ENCODE data around the gene SF3A2.

The SF3A2 gene

GRCh38 chr19:2291185-2291751, 54.6 kb downstream of the SF3A2 start:
- DNase-seq (ENCODE audit: low spot score), result no peak

DNA sequence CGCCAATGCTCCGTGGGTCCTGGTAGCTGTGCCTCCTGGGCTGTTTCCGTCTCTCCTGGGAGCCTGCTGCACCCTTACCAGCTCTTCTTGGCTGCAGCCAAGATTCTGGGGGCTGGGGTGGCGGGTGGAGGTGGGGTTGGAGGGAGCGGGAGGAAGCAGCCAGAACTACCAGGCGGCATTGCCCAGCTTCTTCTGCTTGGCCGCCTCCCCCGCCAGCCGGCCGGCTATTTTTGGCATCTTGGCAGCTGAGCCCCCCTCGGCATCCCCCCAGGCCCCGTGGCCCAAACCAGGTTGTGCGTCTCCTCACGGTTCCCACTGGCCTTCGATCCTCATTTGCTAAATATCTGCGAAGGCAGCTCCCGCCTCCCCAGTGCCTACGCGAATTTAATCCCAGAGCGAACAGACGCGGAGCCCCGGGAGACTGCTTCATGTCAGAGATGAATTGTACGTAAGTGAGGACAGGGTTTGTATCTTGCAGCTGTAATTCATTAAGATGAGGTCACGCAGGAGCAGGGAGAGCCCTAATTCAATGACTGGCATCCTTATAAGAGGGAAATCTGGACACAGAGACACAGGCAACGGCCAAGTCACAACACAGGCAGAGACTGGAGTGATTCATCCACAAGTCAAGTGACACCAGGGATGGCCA, 58.2 kb downstream of the SF3A2 start:
- DNase-seq (ENCODE audit: low spot score), result peak; percentile 74

- no peak for DNase-seq (ENCODE audit: low spot score)
Measured at GRCh38 chr19:2296141-2296540, 59.5 kb downstream of the SF3A2 start.
